B cell (primary cell): ENCODE measurements around the gene POLR2J2. TPM values are rescaled to one million over a fixed set of nuclear protein-coding genes. Genes with fewer than 3 reads are reported as not detected.
"Not testable (repeated sequence)": the region's sequence is repeated elsewhere in the genome, so short reads cannot be mapped to it uniquely, and the experiment has no call there.

Experiments used
- ATAC-seq: fragments of 200-7000 bp; cut with Tn5 transposase; one replicate; pipeline ENCODE4 v1.10.0; 2021; ENCODE audit warnings: low read depth, mild to moderate bottlenecking, moderate number of reproducible peaks, moderate library complexity
- CTCF ChIA-PET: fragments of 350-600 bp; sonication (Branson Sonifier 250); formaldehyde crosslinking; loops from one replicate; lab custom pipeline; 2021; ENCODE audit warnings: antibody characterized with exemption, inconsistent platforms; lab: Charles Lee
- POLR2A ChIA-PET: fragments of 350-600 bp; sonication (Branson Sonifier 250); formaldehyde crosslinking; loops from one replicate; lab custom pipeline; 2021; ENCODE audit warnings: antibody characterized with exemption; lab: Charles Lee
- DNase-seq: peaks from one replicate; pipeline ENCODE4 v3.0.0; 2013
- H2AFZ ChIP-seq: 2 replicates; pipeline ENCODE4 v1.6.1; 2012; ENCODE audit warnings: mild to moderate bottlenecking, low read depth, low read length; ENCODE audit not compliant: insufficient read depth, poor library complexity, severe bottlenecking
- H3K27ac ChIP-seq, 2 donors: 1 replicate in 1 of 2; 2 replicates in 1 of 2; pipeline ENCODE4 v1.5.1; 2012 to 2013; ENCODE audit warnings: low read length in 2 of 2, mild to moderate bottlenecking in 2 of 2, moderate library complexity in 1 of 2
- H3K27me3 ChIP-seq, 4 experiments: fragments of 200-600 bp in 1 of 4; sonication (generic) in 1 of 4; replicated peaks in 1 of 4; 1 replicate in 2 of 4; 2 replicates in 2 of 4; pipeline versions ENCODE4 v1.6.1 to v1.7.0; 2013 to 2016; ENCODE audit warnings: low read length in 3 of 4, mild to moderate bottlenecking in 2 of 4, mixed read lengths in 1 of 4, moderate library complexity in 1 of 4; ENCODE audit not compliant: insufficient read depth in 4 of 4, control insufficient read depth in 3 of 4; ENCODE audit errors: control extremely low read depth in 1 of 4
- H3K36me3 ChIP-seq, 2 experiments: replicated peaks in 1 of 2; 1 replicate in 1 of 2; 2 replicates in 1 of 2; pipeline versions ENCODE4 v1.6.1 to v1.7.1; 2013; ENCODE audit warnings: low read length in 1 of 2; ENCODE audit not compliant: insufficient read depth in 2 of 2, control insufficient read depth in 1 of 2; ENCODE audit errors: control extremely low read depth in 1 of 2, extremely low read depth in 1 of 2
- H3K4me1 ChIP-seq, 2 donors: fragments of 200-600 bp in 1 of 2; sonication (generic) in 1 of 2; 1 replicate in 1 of 2; 2 replicates in 1 of 2; pipeline versions ENCODE4 v1.5.1 to v1.6.1; 2013 to 2017; ENCODE audit warnings: low read length in 2 of 2; ENCODE audit not compliant: control insufficient read depth in 2 of 2, insufficient read depth in 2 of 2
- H3K4me2 ChIP-seq: replicated peaks from 2 replicates; pipeline ENCODE3; 2012; ENCODE audit warnings: mild to moderate bottlenecking, low read depth, low read length; ENCODE audit not compliant: poor library complexity, severe bottlenecking
- H3K4me3 ChIP-seq, 5 experiments: fragments of 200-600 bp in 1 of 5; sonication (generic) in 1 of 5; 1 replicate in 3 of 5; 2 replicates in 2 of 5; pipeline versions ENCODE4 v1.5.1 to v1.7.0; 2011 to 2016; ENCODE audit warnings: low read length in 4 of 5, mild to moderate bottlenecking in 4 of 5, low read depth in 2 of 5, control low read depth in 1 of 5, moderate library complexity in 1 of 5; ENCODE audit not compliant: insufficient read depth in 1 of 5; ENCODE audit errors: control extremely low read depth in 1 of 5, extremely low read depth in 1 of 5
- H3K79me2 ChIP-seq: fragments of 200-600 bp; sonication (generic); one replicate; pipeline ENCODE4 v1.6.0; 2016; ENCODE audit warnings: low read length; ENCODE audit not compliant: control insufficient read depth, insufficient read depth
- H3K9ac ChIP-seq: fragments of 200-600 bp; sonication (generic); 2 replicates; pipeline ENCODE4 v1.6.1; 2017; ENCODE audit warnings: mild to moderate bottlenecking, low read length, moderate library complexity
- H3K9me3 ChIP-seq, 3 donors: one replicate each; pipeline versions ENCODE4 v1.6.1 to v1.7.1; 2013; ENCODE audit warnings: low read length in 2 of 3; ENCODE audit not compliant: control insufficient read depth in 2 of 3, insufficient read depth in 1 of 3; ENCODE audit errors: control extremely low read depth in 1 of 3
- H4K20me1 ChIP-seq: 2 replicates; pipeline ENCODE4 v1.6.0; 2012; ENCODE audit warnings: mild to moderate bottlenecking, low read length; ENCODE audit not compliant: insufficient read depth, control insufficient read depth, poor library complexity, severe bottlenecking
- H3K27ac Mint-ChIP-seq: one replicate; pipeline ENCODE4 v1.8.0; 2021; ENCODE audit warnings: mixed read lengths
- H3K27me3 Mint-ChIP-seq: one replicate; pipeline ENCODE4 v1.8.0; 2021; ENCODE audit warnings: mixed read lengths
- H3K4me1 Mint-ChIP-seq: one replicate; pipeline ENCODE4 v1.8.0; 2021; ENCODE audit warnings: mixed read lengths
- H3K4me3 Mint-ChIP-seq: one replicate; pipeline ENCODE4 v1.8.0; 2021; ENCODE audit warnings: mixed read lengths
- H3K9me3 Mint-ChIP-seq: one replicate; pipeline ENCODE4 v1.8.0; 2022; ENCODE audit warnings: mixed read lengths; ENCODE audit not compliant: insufficient read depth
- WGBS: methylation state at CpG from one replicate; pipeline ENCODE4 v1.1.5; 2013; ENCODE audit warnings: missing lambda C conversion rate; ENCODE audit not compliant: insufficient coverage; 5-methylcytosine and 5-hydroxymethylcytosine counted together
- intact Hi-C: fragments of 100-400 bp; cut with micrococcal nuclease; formaldehyde crosslinking; loops from one replicate; pipeline ENCODE4 v1.10.0; 2022
- polyA plus RNA-seq: library from polyadenylated mRNA; depleted of rRNA; stranded (reverse); fragments of >200 nt; gene quantifications from 2 replicates; pipeline ENCODE4 v1.2.3, GENCODE V29; 2012
- total RNA-seq, 2 donors: library from RNA; stranded (reverse); fragments of 120-200 nt in 1 of 2; gene quantifications; 1 replicate in 1 of 2; 2 replicates in 1 of 2; pipeline versions ENCODE4 v1.2.3 to v1.2.4, GENCODE V29; 2013 to 2022

POLR2J2 gene
- total and polyA plus RNA-seq, 2 donors (not counting 1 experiment from before 2014, with no cell fraction given), result 9.6 to 53.0 TPM

GRCh38 chr7:102688299-102689036 is 17.0 kb upstream of the POLR2J2 start:
- H3K4me3 Mint-ChIP-seq, H3K27me3 Mint-ChIP-seq: not testable (repeated sequence)

GRCh38 chr7:102682560-102682959 is 11.1 kb upstream of the POLR2J2 start:
- H3K27me3 Mint-ChIP-seq, H4K20me1 ChIP-seq, H3K27ac ChIP-seq, CTCF ChIA-PET, H3K4me2 ChIP-seq, H3K79me2 ChIP-seq, H3K9ac ChIP-seq, H3K27me3 ChIP-seq, POLR2A ChIA-PET, DNase-seq, H3K9me3 Mint-ChIP-seq, H2AFZ ChIP-seq, H3K9me3 ChIP-seq, H3K27ac Mint-ChIP-seq, ATAC-seq, H3K36me3 ChIP-seq, H3K4me1 Mint-ChIP-seq, intact Hi-C loops, H3K4me3 ChIP-seq, H3K4me3 Mint-ChIP-seq, H3K4me1 ChIP-seq: not testable (repeated sequence)
- WGBS, result no CpG with 5 or more reads among the region's 5 CpGs

More at GRCh38 chr7:102688299-102689036, 17.0 kb upstream of the POLR2J2 start:
- WGBS, result no CpG with 5 or more reads among the region's 37 CpGs
- H3K9me3 Mint-ChIP-seq, POLR2A ChIA-PET, H3K36me3 ChIP-seq, H3K4me3 ChIP-seq, DNase-seq, H3K4me2 ChIP-seq, H2AFZ ChIP-seq, H3K4me1 ChIP-seq, H3K9me3 ChIP-seq, H3K27ac ChIP-seq, CTCF ChIA-PET, H3K79me2 ChIP-seq, H4K20me1 ChIP-seq, H3K9ac ChIP-seq, H3K27me3 ChIP-seq, H3K4me1 Mint-ChIP-seq, intact Hi-C loops, H3K27ac Mint-ChIP-seq: not testable (repeated sequence)
- ATAC-seq, result peak; percentile 90

- H2AFZ ChIP-seq, H3K9me3 Mint-ChIP-seq, ATAC-seq, H3K4me3 Mint-ChIP-seq, H3K27ac Mint-ChIP-seq, H3K4me3 ChIP-seq, H3K9ac ChIP-seq, H3K36me3 ChIP-seq, H3K79me2 ChIP-seq, intact Hi-C loops, H4K20me1 ChIP-seq, H3K4me1 Mint-ChIP-seq, CTCF ChIA-PET, H3K27me3 Mint-ChIP-seq, POLR2A ChIA-PET, H3K27me3 ChIP-seq, H3K9me3 ChIP-seq, DNase-seq, H3K4me2 ChIP-seq, H3K4me1 ChIP-seq, H3K27ac ChIP-seq: not testable (repeated sequence)
- WGBS, result no CpG with 5 or more reads among the region's 5 CpGs
Observed at GRCh38 chr7:102680780-102681179, 9.3 kb upstream of the POLR2J2 start.

GRCh38 chr7:102675545-102675944 is 4.1 kb upstream of the POLR2J2 start:
- H3K36me3 ChIP-seq, H3K79me2 ChIP-seq, H3K9ac ChIP-seq, POLR2A ChIA-PET, H3K27me3 Mint-ChIP-seq, DNase-seq, H3K4me1 Mint-ChIP-seq, H3K27ac Mint-ChIP-seq, H4K20me1 ChIP-seq, H3K9me3 ChIP-seq, H3K4me3 ChIP-seq, CTCF ChIA-PET, H2AFZ ChIP-seq, intact Hi-C loops, H3K9me3 Mint-ChIP-seq, H3K27me3 ChIP-seq, H3K4me3 Mint-ChIP-seq, H3K4me1 ChIP-seq, H3K4me2 ChIP-seq, H3K27ac ChIP-seq, ATAC-seq: not testable (repeated sequence)
- WGBS, result 89% methylated on average over 1 of the region's 2 CpGs
